PC-3 (cell line): Measurements from ENCODE around the gene ANXA9.

Source experiments
- EZH2phosphoT487 ChIP-seq: fragments of 300-600 bp; sonication (generic); IDR thresholded peaks from 2 replicates; pipeline ENCODE4 v1.6.1; 2018; ENCODE audit warnings: mild to moderate bottlenecking, antibody characterized with exemption, low read length, borderline replicate concordance
- TF ChIP-seq, protein P1 (sequence below): fragments of 300-600 bp; sonication (generic); conservative IDR thresholded peaks from 2 replicates; pipeline ENCODE4 v1.5.1; 2017; ENCODE audit warnings: antibody characterized with exemption, low read depth, mild to moderate bottlenecking, low read length

DNA sequence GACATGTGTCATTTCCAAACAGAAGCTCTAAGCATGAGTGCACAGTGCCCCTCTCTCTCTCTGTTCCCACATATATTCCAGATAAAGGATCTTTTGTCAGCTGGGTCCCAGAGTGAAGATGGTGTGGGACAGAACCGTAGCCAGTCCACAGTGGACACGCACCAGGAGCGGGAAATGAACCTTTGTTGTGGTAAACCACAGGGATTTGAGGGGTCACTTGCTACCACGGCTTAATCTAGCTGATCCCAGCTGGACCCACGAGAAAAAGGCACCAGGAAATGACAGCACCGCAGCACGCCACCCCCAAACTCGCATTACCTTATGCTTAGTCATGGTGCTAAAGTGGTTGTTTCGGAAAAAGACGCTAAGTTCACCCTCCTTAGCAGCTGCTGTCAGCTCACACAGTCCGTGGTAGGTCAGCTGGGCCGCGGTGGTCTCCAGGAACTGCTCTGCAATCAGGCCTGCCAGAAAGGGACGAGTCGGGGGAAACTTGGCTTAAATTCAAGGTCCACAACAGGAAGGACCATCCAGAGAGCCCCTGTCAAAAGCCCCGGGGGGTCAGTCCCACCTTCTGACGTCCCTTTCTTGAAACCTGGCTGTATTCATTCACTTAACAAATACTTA is 17.1 kb downstream of the ANXA9 start:
- TF ChIP-seq, protein P1, sequence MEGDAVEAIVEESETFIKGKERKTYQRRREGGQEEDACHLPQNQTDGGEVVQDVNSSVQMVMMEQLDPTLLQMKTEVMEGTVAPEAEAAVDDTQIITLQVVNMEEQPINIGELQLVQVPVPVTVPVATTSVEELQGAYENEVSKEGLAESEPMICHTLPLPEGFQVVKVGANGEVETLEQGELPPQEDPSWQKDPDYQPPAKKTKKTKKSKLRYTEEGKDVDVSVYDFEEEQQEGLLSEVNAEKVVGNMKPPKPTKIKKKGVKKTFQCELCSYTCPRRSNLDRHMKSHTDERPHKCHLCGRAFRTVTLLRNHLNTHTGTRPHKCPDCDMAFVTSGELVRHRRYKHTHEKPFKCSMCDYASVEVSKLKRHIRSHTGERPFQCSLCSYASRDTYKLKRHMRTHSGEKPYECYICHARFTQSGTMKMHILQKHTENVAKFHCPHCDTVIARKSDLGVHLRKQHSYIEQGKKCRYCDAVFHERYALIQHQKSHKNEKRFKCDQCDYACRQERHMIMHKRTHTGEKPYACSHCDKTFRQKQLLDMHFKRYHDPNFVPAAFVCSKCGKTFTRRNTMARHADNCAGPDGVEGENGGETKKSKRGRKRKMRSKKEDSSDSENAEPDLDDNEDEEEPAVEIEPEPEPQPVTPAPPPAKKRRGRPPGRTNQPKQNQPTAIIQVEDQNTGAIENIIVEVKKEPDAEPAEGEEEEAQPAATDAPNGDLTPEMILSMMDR, result no peak
- no peak for TF ChIP-seq EZH2phosphoT487
